Putamen (tissue), 1 donor: Measurements from ENCODE around the gene DPP9.
"Not testable (repeated sequence)": the region's sequence is repeated elsewhere in the genome, so short reads cannot be mapped to it uniquely, and the experiment has no call there.

Experiments used
- DNase-seq: peaks from one replicate; pipeline ENCODE4 v3.0.0-alpha.2; 2016; ENCODE audit warnings: low spot score

The DPP9 gene

GRCh38 chr19:4740092-4740491 lies 16.4 kb upstream of the DPP9 start:
- DNase-seq, result no peak

- no peak for DNase-seq
These were observed 15.1 kb upstream of the DPP9 start for GRCh38 chr19:4738734-4739133.

GRCh38 chr19:4737955-4738600 lies 14.4 kb upstream of the DPP9 start:
- DNase-seq, result no peak

- no peak for DNase-seq
These were observed 10.2 kb upstream of the DPP9 start for GRCh38 chr19:4733755-4734345.

- DNase-seq, result peak; percentile 46
These were observed 9.1 kb upstream of the DPP9 start for GRCh38 chr19:4732680-4733114.

- DNase-seq, result no peak
These were observed 7.1 kb upstream of the DPP9 start for GRCh38 chr19:4730740-4731171.

- no peak for DNase-seq
These were observed 5.2 kb upstream of the DPP9 start for GRCh38 chr19:4728871-4729270.

- DNase-seq, result no peak
These were observed 709 bp downstream of the DPP9 start for GRCh38 chr19:4722671-4723594.

GRCh38 chr19:4721196-4721595 lies 2.4 kb downstream of the DPP9 start:
- DNase-seq, result no peak

- no peak for DNase-seq
These were observed 3.5 kb downstream of the DPP9 start for GRCh38 chr19:4720037-4720700.

- DNase-seq, result no peak
These were observed 4.2 kb downstream of the DPP9 start for GRCh38 chr19:4719499-4719866.

GRCh38 chr19:4717966-4718701 lies 5.5 kb downstream of the DPP9 start:
- DNase-seq, result no peak

- DNase-seq, result no peak
These were observed 6.3 kb downstream of the DPP9 start for GRCh38 chr19:4717191-4717965.

GRCh38 chr19:4715529-4716221 lies 8.0 kb downstream of the DPP9 start:
- no peak for DNase-seq

- not testable (repeated sequence) for DNase-seq
These were observed 8.5 kb downstream of the DPP9 start for GRCh38 chr19:4715178-4715528.

- no peak for DNase-seq
These were observed 9.6 kb downstream of the DPP9 start for GRCh38 chr19:4714016-4714415.

GRCh38 chr19:4713384-4713951 lies 10.2 kb downstream of the DPP9 start:
- no peak for DNase-seq

GRCh38 chr19:4712771-4713170 lies 10.9 kb downstream of the DPP9 start:
- DNase-seq, result no peak

GRCh38 chr19:4711211-4711610 lies 12.4 kb downstream of the DPP9 start:
- DNase-seq, result no peak

- DNase-seq, result no peak
These were observed 13.4 kb downstream of the DPP9 start for GRCh38 chr19:4710281-4710600.
